Jurkat, Clone E6-1 (cell line): ENCODE results near the gene HCFC1R1.
A peak's percentile ranks its signal among the peaks of the same experiment; 100 is the strongest.
"Not testable (repeated sequence)": the region's sequence is repeated elsewhere in the genome, so short reads cannot be mapped to it uniquely, and the experiment has no call there.

Source experiments
- DNase-seq: peaks from one replicate; pipeline ENCODE4 v3.0.0-alpha.2; 2011; ENCODE audit warnings: low read depth, low spot score
- H3K4me3 ChIP-seq: 2 replicates; pipeline ENCODE4 v1.5.1; 2011; ENCODE audit warnings: mild to moderate bottlenecking, low read length, control low read depth, moderate library complexity

Gene HCFC1R1

GRCh38 chr16:3058139-3059030 lies 34.6 kb upstream of the HCFC1R1 start:
- peak overlapping the region; percentile 80 for H3K4me3 ChIP-seq
- no peak for DNase-seq

- no peak for DNase-seq
- H3K4me3 ChIP-seq, result no peak overlapping the region
These were observed 33.7 kb upstream of the HCFC1R1 start for GRCh38 chr16:3057181-3058138.

GRCh38 chr16:3056336-3057180 lies 32.8 kb upstream of the HCFC1R1 start:
- no peak overlapping the region for H3K4me3 ChIP-seq
- DNase-seq, result no peak

- not testable (repeated sequence) for H3K4me3 ChIP-seq, DNase-seq
These were observed 32.0 kb upstream of the HCFC1R1 start for GRCh38 chr16:3055734-3056115.

- no peak for DNase-seq
- no peak overlapping the region for H3K4me3 ChIP-seq
These were observed 31.4 kb upstream of the HCFC1R1 start for GRCh38 chr16:3054965-3055733.

- DNase-seq, result not testable (repeated sequence)
These were observed 29.6 kb upstream of the HCFC1R1 start for GRCh38 chr16:3053330-3053710.

GRCh38 chr16:3052571-3053329 lies 29.0 kb upstream of the HCFC1R1 start:
- not testable (repeated sequence) for H3K4me3 ChIP-seq, DNase-seq

More at GRCh38 chr16:3053330-3053710, 29.6 kb upstream of the HCFC1R1 start:
- H3K4me3 ChIP-seq, result not testable (repeated sequence)

- H3K4me3 ChIP-seq, result no peak overlapping the region
- DNase-seq, result no peak
These were observed 27.8 kb upstream of the HCFC1R1 start for GRCh38 chr16:3051494-3051893.

- DNase-seq, result no peak
- no peak overlapping the region for H3K4me3 ChIP-seq
These were observed 27.3 kb upstream of the HCFC1R1 start for GRCh38 chr16:3051009-3051408.

- H3K4me3 ChIP-seq, result no peak overlapping the region
- no peak for DNase-seq
These were observed 26.7 kb upstream of the HCFC1R1 start for GRCh38 chr16:3050487-3050886.

GRCh38 chr16:3049921-3050481 lies 26.3 kb upstream of the HCFC1R1 start:
- no peak for DNase-seq
- no peak overlapping the region for H3K4me3 ChIP-seq

GRCh38 chr16:3047387-3047720 lies 23.6 kb upstream of the HCFC1R1 start:
- H3K4me3 ChIP-seq, result no peak overlapping the region
- no peak for DNase-seq

- DNase-seq, result no peak
These were observed 23.1 kb upstream of the HCFC1R1 start for GRCh38 chr16:3046641-3047386.

GRCh38 chr16:3045758-3046640 lies 22.3 kb upstream of the HCFC1R1 start, which contains the start of gene MMP25:
Gene MMP25, plus strand, starts transcription at chr16:3046561. Its CDS starts 357 bp downstream, at chr16:3046918.
- no peak for DNase-seq
- H3K4me3 ChIP-seq, result peak within 1 kb of the TSS; percentile 50

More at GRCh38 chr16:3046641-3047386, 23.1 kb upstream of the HCFC1R1 start:
- no peak overlapping the region for H3K4me3 ChIP-seq

- H3K4me3 ChIP-seq, result no peak overlapping the region
- no peak for DNase-seq
These were observed 21.0 kb upstream of the HCFC1R1 start for GRCh38 chr16:3044708-3045107.

- H3K4me3 ChIP-seq, result no peak overlapping the region
- DNase-seq, result no peak
These were observed 18.6 kb upstream of the HCFC1R1 start for GRCh38 chr16:3042376-3042775.
